PC-9 (cell line): ENCODE results near the gene FCER2. TPM values are rescaled to one million over a fixed set of nuclear protein-coding genes. Genes with fewer than 3 reads are reported as not detected.

Experiments
- BruUV-seq: library from RNA; stranded (reverse); fragments of 400-500 nt; replicated peaks from 2 replicates; lab custom pipeline; 2021; lab: Mats Ljungman, UMichigan
- CTCF ChIA-PET: fragments of 300-600 bp; sonication (Branson Sonifier 250); formaldehyde crosslinking; loops from one replicate; lab custom pipeline; 2022; ENCODE audit warnings: antibody characterized with exemption; lab: Charles Lee
- POLR2A ChIA-PET: fragments of 300-600 bp; sonication (Branson Sonifier 250); formaldehyde crosslinking; loops from one replicate; lab custom pipeline; 2022; ENCODE audit warnings: antibody characterized with exemption; ENCODE audit not compliant: unreplicated experiment; lab: Charles Lee
- DNase-seq, 2 experiments: peaks; one replicate each; pipeline versions ENCODE4 v3.0.0 to v3.0.0-alpha.2; 2015 to 2022; ENCODE audit warnings: mixed read lengths in 1 of 2
- H2AFZ ChIP-seq: fragments of 200-600 bp; sonication (generic); 2 replicates; pipeline ENCODE4 v1.8.1; 2017; ENCODE audit warnings: antibody characterized with exemption
- H3F3A ChIP-seq: fragments of 200-600 bp; sonication (generic); 2 replicates; pipeline ENCODE4 v1.8.1; 2017; ENCODE audit warnings: antibody characterized with exemption, mild to moderate bottlenecking, low read depth; ENCODE audit not compliant: insufficient read depth
- H3K27ac ChIP-seq: fragments of 200-600 bp; sonication (generic); 2 replicates; pipeline ENCODE4 v1.6.1; 2016; ENCODE audit warnings: mixed run types
- H3K27me3 ChIP-seq: fragments of 200-600 bp; sonication (generic); 2 replicates; pipeline ENCODE4 v1.6.1; 2016; ENCODE audit warnings: low read depth, mixed run types; ENCODE audit not compliant: insufficient read depth
- H3K36me3 ChIP-seq: fragments of 200-600 bp; sonication (generic); 2 replicates; pipeline ENCODE4 v1.6.1; 2016; ENCODE audit warnings: low read depth, mixed run types
- H3K4me1 ChIP-seq: fragments of 200-600 bp; sonication (generic); replicated peaks from 2 replicates; pipeline ENCODE4 v1.6.1; 2016; ENCODE audit warnings: mixed run types; ENCODE audit not compliant: insufficient read depth
- H3K4me2 ChIP-seq: fragments of 200-600 bp; sonication (generic); 2 replicates; pipeline ENCODE4 v1.6.1; 2017; ENCODE audit warnings: mixed run types
- H3K4me3 ChIP-seq: fragments of 200-600 bp; sonication (generic); 2 replicates; pipeline ENCODE4 v1.6.1; 2016; ENCODE audit warnings: mixed run types
- H3K79me2 ChIP-seq: fragments of 200-600 bp; sonication (generic); 2 replicates; pipeline ENCODE4 v1.6.1; 2017; ENCODE audit warnings: low read depth, mixed run types
- H3K9me2 ChIP-seq: fragments of 200-600 bp; sonication (generic); 2 replicates; pipeline ENCODE4 v1.8.1; 2017; ENCODE audit warnings: mild to moderate bottlenecking; ENCODE audit not compliant: insufficient read depth
- H3K9me3 ChIP-seq: fragments of 200-600 bp; sonication (generic); 2 replicates; pipeline ENCODE4 v1.8.1; 2016; ENCODE audit warnings: low read depth; ENCODE audit not compliant: insufficient read depth
- H4K20me1 ChIP-seq: fragments of 200-600 bp; sonication (generic); 2 replicates; pipeline ENCODE4 v1.8.1; 2017; ENCODE audit not compliant: insufficient read depth
- CTCF ChIP-seq: fragments of 200-600 bp; sonication (generic); conservative IDR thresholded peaks from 2 replicates; pipeline ENCODE4 v1.6.1; 2017; ENCODE audit warnings: mixed run types, antibody characterized with exemption, mild to moderate bottlenecking, moderate library complexity
- EZH2 ChIP-seq: fragments of 200-600 bp; sonication (generic); IDR thresholded peaks from 2 replicates; pipeline ENCODE4 v1.8.0; 2017; ENCODE audit warnings: antibody characterized with exemption, low read depth
- intact Hi-C: fragments of 100-400 bp; cut with micrococcal nuclease; formaldehyde crosslinking; loops from one replicate; pipeline ENCODE4 v1.10.0; 2022; ENCODE audit not compliant: unreplicated experiment
- total RNA-seq: library from RNA; stranded (reverse); gene quantifications from 2 replicates; pipeline ENCODE4 v1.2.3, GENCODE V29; 2021

Gene FCER2
- total RNA-seq, 1 experiment from 2014 or later, result not detected

- BruUV-seq, result no TSS peak
- Histone ChIP-seq H3K4me2 (no peak overlapping the region), H3K4me3 (no peak overlapping the region), H3K27ac (no peak overlapping the region), H3K9me2 (no peaks in the 10 kb centered on the region), H4K20me1 (no peaks in the 10 kb centered on the region), H3K4me1 (no peaks in the 10 kb centered on the region), H3F3A (0 out of 2 replicates have a peak, but pooled peaks cover under 1% of the 10 kb centered on the region), H2AFZ (no peak overlapping the region), H3K27me3 (peaks cover 54% of the 10 kb centered on the region), H3K36me3 (no peaks in the 10 kb centered on the region), H3K9me3 (no peaks in the 10 kb centered on the region), H3K79me2 (no peaks in the 10 kb centered on the region)
- intact Hi-C loops, result no loop called here
- CTCF ChIA-PET, result interaction anchor here (1.0 kb wide), 1 partner anchor 31 kb away, joined by 3 read pairs; no protein-coding TSS in a partner anchor
- POLR2A ChIA-PET, result no interaction called here
- no peak for DNase-seq
- TF ChIP-seq CTCF (no peak), EZH2 (no peak)
Observed at GRCh38 chr19:7742991-7743390, 41.1 kb upstream of the FCER2 start.

GRCh38 chr19:7742575-7742974 is 40.6 kb upstream of the FCER2 start:
- DNase-seq, result peak in 1 of 2 experiments; percentile 3
- Histone ChIP-seq H3K27ac (no peak overlapping the region), H3F3A (no peaks in the 10 kb centered on the region), H2AFZ (no peak overlapping the region), H3K4me3 (no peak overlapping the region), H3K4me1 (no peaks in the 10 kb centered on the region), H3K9me2 (no peaks in the 10 kb centered on the region), H3K4me2 (no peak overlapping the region), H3K79me2 (no peaks in the 10 kb centered on the region), H3K36me3 (no peaks in the 10 kb centered on the region), H3K27me3 (peaks cover 54% of the 10 kb centered on the region), H4K20me1 (no peaks in the 10 kb centered on the region), H3K9me3 (no peaks in the 10 kb centered on the region)
- CTCF ChIA-PET, result interaction anchor here (1.0 kb wide), 1 partner anchor 31 kb away, joined by 3 read pairs; no protein-coding TSS in a partner anchor
- POLR2A ChIA-PET, result interaction anchor here (0.5 kb wide), 1 partner anchor 179 kb away, joined by 3 read pairs; no protein-coding TSS in a partner anchor
- no TSS peak for BruUV-seq
- intact Hi-C loops, result no loop called here
- no peak for TF ChIP-seq EZH2
- TF ChIP-seq CTCF, result no peak

GRCh38 chr19:7740682-7741054 is 38.7 kb upstream of the FCER2 start:
- H2AFZ ChIP-seq, result 0 out of 2 replicates have a peak overlapping the region, but pooled peaks have one; percentile 36
- no peaks in the 10 kb centered on the region for H3K9me3 ChIP-seq
- intact Hi-C loops, result no loop called here
- no TSS peak for BruUV-seq
- no peak overlapping the region for H3K27ac ChIP-seq
- H3K36me3 ChIP-seq, result no peaks in the 10 kb centered on the region
- H3K9me2 ChIP-seq, result no peaks in the 10 kb centered on the region
- H3K27me3 ChIP-seq, result peaks cover 62% of the 10 kb centered on the region
- ChIA-PET POLR2A (no interaction called here), CTCF (no interaction called here)
- H4K20me1 ChIP-seq, result no peaks in the 10 kb centered on the region
- H3K4me1 ChIP-seq, result no peaks in the 10 kb centered on the region
- TF ChIP-seq EZH2 (no peak), CTCF (no peak)
- DNase-seq, result peak in 1 of 2 experiments; percentile 5
- no peaks in the 10 kb centered on the region for H3K79me2 ChIP-seq
- H3F3A ChIP-seq, result no peaks in the 10 kb centered on the region
- H3K4me3 ChIP-seq, result no peak overlapping the region
- peak overlapping the region; percentile 26; the same call in 1 of the 2 replicates for H3K4me2 ChIP-seq
